Esophagus squamous epithelium (tissue), 4 donors: ENCODE measurements around the gene RPLP1.

Source experiments
- POLR2A ChIP-seq, 4 donors: fragments of 450-650 bp; IDR thresholded peaks; one replicate each; pipeline ENCODE4 v1.6.1; 2017; ENCODE audit warnings: antibody characterized with exemption in 4 of 4, mild to moderate bottlenecking in 4 of 4, moderate library complexity in 3 of 4
- TF ChIP-seq, protein P1 (sequence below), 6 experiments: fragments of 450-650 bp in 4 of 6; fragments of 200-600 bp in 2 of 6; sonication (generic) in 2 of 6; IDR thresholded peaks; one replicate each; pipeline ENCODE4 v1.5.1; 2016 to 2019; ENCODE audit warnings: antibody characterized with exemption in 6 of 6, mild to moderate bottlenecking in 4 of 6, moderate library complexity in 4 of 6

DNA sequence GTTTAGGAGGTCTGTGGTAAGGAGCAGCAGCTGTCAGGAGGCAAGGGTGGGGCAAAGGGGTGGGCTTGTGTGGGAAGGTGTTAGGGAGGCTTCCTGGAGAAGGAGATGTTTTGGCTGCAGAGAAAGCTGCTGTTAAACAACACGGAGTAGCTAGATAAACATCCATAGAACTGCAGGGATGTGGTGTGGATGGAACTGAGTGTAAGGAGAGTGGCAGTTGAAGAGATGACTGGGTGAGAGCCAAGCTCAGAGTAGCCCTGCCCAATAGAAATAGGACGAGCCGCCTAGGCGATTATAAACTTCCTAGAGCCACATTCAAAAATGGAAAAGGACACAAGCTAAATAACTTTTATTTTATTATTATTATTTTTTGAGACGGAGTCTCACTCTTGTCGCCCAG lies 19.9 kb downstream of the RPLP1 start:
- TF ChIP-seq, protein P1, sequence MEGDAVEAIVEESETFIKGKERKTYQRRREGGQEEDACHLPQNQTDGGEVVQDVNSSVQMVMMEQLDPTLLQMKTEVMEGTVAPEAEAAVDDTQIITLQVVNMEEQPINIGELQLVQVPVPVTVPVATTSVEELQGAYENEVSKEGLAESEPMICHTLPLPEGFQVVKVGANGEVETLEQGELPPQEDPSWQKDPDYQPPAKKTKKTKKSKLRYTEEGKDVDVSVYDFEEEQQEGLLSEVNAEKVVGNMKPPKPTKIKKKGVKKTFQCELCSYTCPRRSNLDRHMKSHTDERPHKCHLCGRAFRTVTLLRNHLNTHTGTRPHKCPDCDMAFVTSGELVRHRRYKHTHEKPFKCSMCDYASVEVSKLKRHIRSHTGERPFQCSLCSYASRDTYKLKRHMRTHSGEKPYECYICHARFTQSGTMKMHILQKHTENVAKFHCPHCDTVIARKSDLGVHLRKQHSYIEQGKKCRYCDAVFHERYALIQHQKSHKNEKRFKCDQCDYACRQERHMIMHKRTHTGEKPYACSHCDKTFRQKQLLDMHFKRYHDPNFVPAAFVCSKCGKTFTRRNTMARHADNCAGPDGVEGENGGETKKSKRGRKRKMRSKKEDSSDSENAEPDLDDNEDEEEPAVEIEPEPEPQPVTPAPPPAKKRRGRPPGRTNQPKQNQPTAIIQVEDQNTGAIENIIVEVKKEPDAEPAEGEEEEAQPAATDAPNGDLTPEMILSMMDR (IDR thresholded peaks at IDR 0.05), result no peak
- TF ChIP-seq POLR2A (IDR thresholded peaks at IDR 0.05), result no peak
